HepG2 (cell line): ENCODE measurements around the gene B4GALT5. TPM values are rescaled to one million over a fixed set of nuclear protein-coding genes. Genes with fewer than 3 reads are reported as not detected.
A peak's percentile ranks its signal among the peaks of the same experiment; 100 is the strongest.

Source experiments
- ARID4A ChIP-seq: sonication (generic); formaldehyde crosslinking; IDR thresholded peaks from 2 replicates; pipeline ENCODE4 v1.5.0; 2020; ENCODE audit warnings: mild to moderate bottlenecking, missing genetic modification reagents, borderline replicate concordance
- CAMTA2 ChIP-seq: sonication (generic); formaldehyde crosslinking; IDR thresholded peaks from 2 replicates; pipeline ENCODE4 v1.4.0; 2020; ENCODE audit warnings: mild to moderate bottlenecking, missing genetic modification reagents, borderline replicate concordance
- CHD2 ChIP-seq: IDR thresholded peaks from 2 replicates; pipeline ENCODE4 v1.6.1; 2011; ENCODE audit warnings: low read depth, low read length, improper control_type of control experiment
- CSRNP1 ChIP-seq: sonication (generic); formaldehyde crosslinking; IDR thresholded peaks from 2 replicates; pipeline ENCODE4 v1.8.1; 2023; ENCODE audit warnings: mild to moderate bottlenecking, missing genetic modification reagents
- HNF1B ChIP-seq: sonication (generic); formaldehyde crosslinking; IDR thresholded peaks from 2 replicates; pipeline ENCODE4 v1.5.1; 2020; ENCODE audit warnings: mild to moderate bottlenecking, moderate library complexity, missing genetic modification reagents
- HOXA3 ChIP-seq: sonication (generic); formaldehyde crosslinking; IDR thresholded peaks from 2 replicates; pipeline ENCODE4 v1.5.0; 2020; ENCODE audit warnings: missing genetic modification reagents
- KDM6A ChIP-seq: IDR thresholded peaks from 2 replicates; pipeline ENCODE4 v1.6.1; 2016; ENCODE audit warnings: low read depth
- MXD3 ChIP-seq: IDR thresholded peaks from 2 replicates; pipeline ENCODE4 v1.6.1; 2016; ENCODE audit warnings: mild to moderate bottlenecking, missing biosample characterization, missing genetic modification reagents
- NCOA1 ChIP-seq: sonication (generic); formaldehyde crosslinking; IDR thresholded peaks from 2 replicates; pipeline ENCODE4 v1.9.0; 2021; ENCODE audit warnings: missing genetic modification reagents
- NFE2L1 ChIP-seq: sonication (generic); formaldehyde crosslinking; IDR thresholded peaks from 2 replicates; pipeline ENCODE4 v1.4.0; 2020; ENCODE audit warnings: missing genetic modification reagents, mild to moderate bottlenecking, borderline replicate concordance
- RXRA ChIP-seq: sonication (generic); formaldehyde crosslinking; IDR thresholded peaks from 2 replicates; pipeline ENCODE4 v1.5.1; 2020; ENCODE audit warnings: missing genetic modification reagents
- SRSF1 ChIP-seq: fragments of 200-400 bp; formaldehyde crosslinking; optimal IDR thresholded peaks from 2 replicates; pipeline ENCODE3; 2017; ENCODE audit warnings: mild to moderate bottlenecking, low read depth, low read length, moderate library complexity
- TAF15 ChIP-seq: fragments of 200-400 bp; formaldehyde crosslinking; IDR thresholded peaks from one replicate; pipeline ENCODE4 v1.6.1; 2018; ENCODE audit warnings: mild to moderate bottlenecking, low read depth, low read length; ENCODE audit not compliant: poor library complexity, severe bottlenecking
- TOE1 ChIP-seq: sonication (generic); formaldehyde crosslinking; IDR thresholded peaks from 2 replicates; pipeline ENCODE4 v1.4.0; 2020; ENCODE audit warnings: mild to moderate bottlenecking, missing genetic modification reagents
- ZBTB2 ChIP-seq: sonication (generic); formaldehyde crosslinking; IDR thresholded peaks from 2 replicates; pipeline ENCODE4 v1.8.0; 2022; ENCODE audit warnings: low read depth, missing genetic modification reagents
- ZFP36L1 ChIP-seq: sonication (generic); formaldehyde crosslinking; IDR thresholded peaks from 2 replicates; pipeline ENCODE4 v1.8.0; 2022; ENCODE audit warnings: mild to moderate bottlenecking, missing genetic modification reagents, moderate library complexity
- ZNF432 ChIP-seq: sonication (generic); formaldehyde crosslinking; IDR thresholded peaks from 2 replicates; pipeline ENCODE4 v1.5.0; 2020; ENCODE audit warnings: missing genetic modification reagents, mild to moderate bottlenecking, borderline replicate concordance
- polyA plus RNA-seq, 8 experiments: library from polyadenylated mRNA; depleted of rRNA in 3 of 8; stranded (reverse) in 7 of 8; unstranded in 1 of 8; fragments of >200 nt; fragmentation: Illumina TruSeq in 4 of 8; extraction: Trizol in 4 of 8; gene quantifications; 2 replicates each; pipeline versions ENCODE4 v1.2.1 to v1.2.3, GENCODE V29; 2011 to 2016; ENCODE audit warnings: low read depth in 4 of 8, missing spikeins in 1 of 8, mixed read lengths in 1 of 8; ENCODE audit not compliant: insufficient read depth in 1 of 8
- total RNA-seq, 5 experiments: library from RNA; depleted of rRNA; stranded (reverse); fragments of >200 nt; fragmentation: Illumina TruSeq; extraction: Trizol; gene quantifications; 2 replicates each; pipeline ENCODE4 v1.2.3, GENCODE V29; 2016; ENCODE audit warnings: low read depth in 1 of 5

Gene B4GALT5
- total and polyA plus RNA-seq, 2 of the 13 experiments (the other 11 are each of a cell fraction or from before 2014, with no cell fraction given), result 27.3 to 30.9 TPM

- TF ChIP-seq ZNF432 (CRISPR knock-in tag) (no peak), RXRA (0 out of 2 replicates have a peak, but pooled peaks have one; percentile 39), HNF1B (CRISPR knock-in tag) (no peak), HOXA3 (0 out of 2 replicates have a peak, but pooled peaks have one; percentile 8), TAF15 (peak; percentile 41), CAMTA2 (CRISPR knock-in tag) (0 out of 2 replicates have a peak, but pooled peaks have one; percentile 75), SRSF1 (no peak), MXD3 (CRISPR knock-in tag) (0 out of 2 replicates have a peak, but pooled peaks have one; percentile 70), NFE2L1 (no peak), ARID4A (CRISPR knock-in tag) (peak; percentile 83), CSRNP1 (CRISPR knock-in tag) (no peak; the same call in 1 of the 2 replicates), CHD2 (no peak), KDM6A (CRISPR knock-in tag) (no peak), ZFP36L1 (CRISPR knock-in tag) (no peak), NCOA1 (no peak; the same call in 1 of the 2 replicates), TOE1 (CRISPR knock-in tag) (no peak; the same call in 1 of the 2 replicates), ZBTB2 (no peak)
Observed at GRCh38 chr20:49712996-49713752, 504 bp downstream of the B4GALT5 start (continued).
